A549 (cell line): ENCODE results near the gene GGA1.
"Not testable (repeated sequence)": the region's sequence is repeated elsewhere in the genome, so short reads cannot be mapped to it uniquely, and the experiment has no call there.

Source experiments
- CHD2 ChIP-seq: fragments of 150-350 bp; IDR thresholded peaks from 2 replicates; pipeline ENCODE4 v1.6.1; 2014; ENCODE audit warnings: low read length; ENCODE audit not compliant: partially characterized antibody
- CHD4 ChIP-seq: fragments of 200-600 bp; sonication (generic); IDR thresholded peaks from 2 replicates; pipeline ENCODE4 v1.6.1; 2016; ENCODE audit warnings: antibody characterized with exemption, mild to moderate bottlenecking, borderline replicate concordance
- CTCF ChIP-seq: fragments of >200 bp; sonication (Bioruptor Twin); formaldehyde crosslinking; IDR thresholded peaks from 3 replicates; pipeline ENCODE4 v1.5.1; 2016
- FOSL2 ChIP-seq, 2 experiments: fragments of 450-650 bp in 1 of 2; fragments of >200 bp in 1 of 2; sonication (Bioruptor Twin) in 1 of 2; formaldehyde crosslinking; IDR thresholded peaks; 2 replicates each; pipeline versions ENCODE4 v1.5.0 to v1.6.1; 2016 to 2020; ENCODE audit warnings: mild to moderate bottlenecking in 1 of 2, moderate library complexity in 1 of 2
- NPAS2 ChIP-seq: fragments of 250-450 bp; sonication (Bioruptor Pico); IDR thresholded peaks from 2 replicates; pipeline ENCODE4 v1.8.0; 2022; ENCODE audit warnings: mild to moderate bottlenecking, moderate library complexity, borderline replicate concordance
- PBX3 ChIP-seq: IDR thresholded peaks from 2 replicates; pipeline ENCODE4 v1.6.1; 2012
- POLR2A ChIP-seq: IDR thresholded peaks from 2 replicates; pipeline ENCODE4 v1.6.1; 2012; ENCODE audit warnings: mild to moderate bottlenecking, low read length
- RNF2 ChIP-seq: fragments of 200-600 bp; sonication (generic); IDR thresholded peaks from 2 replicates; pipeline ENCODE4 v1.6.1; 2016; ENCODE audit warnings: low read depth, mild to moderate bottlenecking, antibody characterized with exemption, moderate library complexity, borderline replicate concordance
- USF2 ChIP-seq: fragments of 450-650 bp; IDR thresholded peaks from 2 replicates; pipeline ENCODE4 v1.6.1; 2014; ENCODE audit warnings: antibody characterized with exemption
- ZFP36 ChIP-seq: fragments of 450-650 bp; IDR thresholded peaks from 2 replicates; pipeline ENCODE4 v1.6.1; 2014; ENCODE audit warnings: borderline replicate concordance; ENCODE audit not compliant: partially characterized antibody

GRCh38 chr22:37591081-37591480 is 17.6 kb upstream of the GGA1 start:
- not testable (repeated sequence) for TF ChIP-seq POLR2A; CTCF; PBX3; ZFP36; NPAS2 (CRISPR knock-in tag); CHD2; CHD4; USF2; RNF2; FOSL2 (IDR thresholded peaks at IDR 0.05); FOSL2 (CRISPR knock-in tag; IDR thresholded peaks at IDR 0.05)
